Measurements from ENCODE around the gene ECSIT.
"Not testable (repeated sequence)": the region's sequence is repeated elsewhere in the genome, so short reads cannot be mapped to it uniquely, and the experiment has no call there.

Gene ECSIT, protein sequence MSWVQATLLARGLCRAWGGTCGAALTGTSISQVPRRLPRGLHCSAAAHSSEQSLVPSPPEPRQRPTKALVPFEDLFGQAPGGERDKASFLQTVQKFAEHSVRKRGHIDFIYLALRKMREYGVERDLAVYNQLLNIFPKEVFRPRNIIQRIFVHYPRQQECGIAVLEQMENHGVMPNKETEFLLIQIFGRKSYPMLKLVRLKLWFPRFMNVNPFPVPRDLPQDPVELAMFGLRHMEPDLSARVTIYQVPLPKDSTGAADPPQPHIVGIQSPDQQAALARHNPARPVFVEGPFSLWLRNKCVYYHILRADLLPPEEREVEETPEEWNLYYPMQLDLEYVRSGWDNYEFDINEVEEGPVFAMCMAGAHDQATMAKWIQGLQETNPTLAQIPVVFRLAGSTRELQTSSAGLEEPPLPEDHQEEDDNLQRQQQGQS

DNA sequence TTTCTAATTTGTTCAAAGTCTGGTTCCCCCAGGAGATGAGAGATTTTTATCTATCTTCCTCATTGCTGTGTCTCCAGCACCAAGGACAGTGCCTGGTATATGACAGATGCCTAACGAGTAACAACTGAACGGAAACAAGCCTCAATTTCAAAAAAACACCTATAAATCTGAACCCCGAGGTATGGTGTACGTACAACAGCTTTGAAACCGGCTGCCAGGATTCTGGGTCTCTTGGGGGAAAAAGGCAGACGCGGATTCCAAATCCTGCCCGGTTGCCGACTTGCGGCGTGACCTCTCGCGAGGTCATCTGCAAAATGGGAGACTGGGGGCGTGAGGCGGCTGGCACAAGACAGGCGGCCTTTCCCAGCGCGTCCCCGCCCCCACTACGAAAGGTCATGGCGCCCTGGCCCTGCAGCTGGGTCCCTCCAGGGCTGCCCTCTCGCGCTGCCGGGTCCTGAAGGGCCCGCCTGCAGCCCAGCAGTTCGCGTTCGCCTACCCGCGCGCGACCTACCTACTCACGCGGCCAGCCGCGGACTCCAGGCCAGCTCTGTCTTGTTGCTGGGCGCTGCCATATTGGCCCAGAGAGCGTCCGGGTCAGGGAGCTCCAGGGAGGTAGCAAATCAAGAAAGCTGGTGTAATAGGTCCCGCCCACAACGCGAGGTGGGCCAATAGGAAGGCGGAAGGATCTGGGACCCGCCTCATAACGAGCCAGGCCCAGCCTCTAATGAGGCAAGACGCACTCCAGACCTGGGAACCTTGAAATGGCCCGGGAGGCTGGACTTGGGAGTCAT is at the start of gene ECSIT:
ECSIT (minus strand) TSS at position 584 of the 791 bp plus-strand sequence. CDS start 9,964 bp downstream, outside the sequence.
- DNase-seq: peak; percentile 92

DNA sequence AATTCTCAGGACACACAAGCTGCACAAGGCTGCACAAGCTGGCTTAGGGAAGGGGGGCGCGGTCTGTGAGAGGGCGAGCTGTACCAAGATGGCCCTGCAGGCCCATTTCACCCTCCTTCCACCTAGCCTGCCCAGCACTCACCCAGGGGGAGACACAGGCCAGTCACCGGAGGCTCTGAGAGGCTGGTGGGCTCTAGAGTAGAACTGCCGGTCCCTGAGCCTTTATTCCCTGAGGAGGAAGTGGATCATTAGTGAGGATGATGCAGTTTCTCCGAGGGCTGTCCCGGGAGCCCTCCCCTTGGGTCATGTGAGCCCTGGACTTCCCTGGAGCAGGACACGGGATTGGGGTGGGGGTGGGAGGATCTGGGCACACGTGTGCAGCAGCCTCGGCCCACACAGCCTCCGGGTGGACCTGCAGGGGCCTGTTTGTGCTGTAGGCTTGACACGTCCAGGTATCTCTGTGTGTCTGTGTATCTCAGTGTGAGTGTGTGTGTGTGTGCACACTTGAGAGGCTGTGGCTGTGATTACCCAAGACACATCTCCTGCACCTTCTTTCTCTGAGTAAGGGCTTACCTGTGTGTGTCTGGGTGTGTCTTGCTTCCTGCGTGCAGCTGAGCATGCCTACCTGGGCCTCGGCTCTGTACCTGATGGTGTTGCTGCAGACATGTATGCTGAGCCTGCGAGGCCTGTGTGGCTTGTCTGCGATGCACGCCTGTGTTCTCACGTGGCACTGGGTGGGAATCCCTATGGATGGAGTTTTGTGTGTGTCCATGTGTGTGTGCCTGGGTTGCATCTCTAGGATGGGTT is 48.7 kb upstream of the ECSIT start, which contains the start of gene ACP5:
ACP5 (minus strand) TSS at position 195 of the 807 bp plus-strand sequence. CDS start 328 bp downstream, outside the sequence.
- DNase-seq: no peak

DNA sequence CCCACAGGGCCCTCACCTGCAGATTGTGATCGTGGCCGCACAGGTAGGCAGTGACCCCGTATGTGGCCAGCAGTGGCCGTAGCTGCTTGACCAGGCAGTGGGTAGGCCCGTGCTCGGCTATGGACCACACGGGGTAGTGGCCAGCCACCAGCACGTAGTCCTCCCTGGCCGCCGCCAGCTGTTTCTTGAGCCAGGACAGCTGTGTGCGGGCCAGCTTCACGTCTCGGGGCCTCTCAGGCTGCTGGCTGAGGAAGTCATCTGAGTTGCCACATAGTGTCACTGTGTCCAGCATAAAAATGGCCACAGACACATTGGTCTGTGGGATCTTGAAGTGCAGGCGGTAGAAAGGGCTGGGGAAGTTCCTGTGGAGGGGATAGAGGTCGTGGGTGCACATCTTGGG is 47.3 kb upstream of the ECSIT start:
- no peak for DNase-seq

DNA sequence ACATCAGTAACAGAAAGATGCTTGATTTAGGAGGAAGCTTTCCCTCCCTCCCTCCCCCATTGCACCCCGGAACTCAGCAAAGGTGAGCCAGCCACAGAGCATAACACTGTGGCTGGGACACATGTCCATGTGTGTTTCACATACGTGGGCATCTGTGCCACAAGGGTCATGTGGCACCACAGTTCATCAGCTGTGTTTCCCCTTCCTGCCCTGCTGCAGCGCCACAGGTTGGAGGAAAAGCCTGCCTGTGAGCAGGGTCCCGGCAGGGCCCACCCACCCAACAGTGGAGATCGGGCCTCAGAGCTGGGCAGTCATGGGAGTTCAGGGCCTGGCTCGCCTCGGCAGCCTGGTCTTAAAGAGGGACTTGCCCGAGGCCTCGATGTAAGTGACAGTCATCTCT is 45.8 kb upstream of the ECSIT start:
- DNase-seq: no peak

DNA sequence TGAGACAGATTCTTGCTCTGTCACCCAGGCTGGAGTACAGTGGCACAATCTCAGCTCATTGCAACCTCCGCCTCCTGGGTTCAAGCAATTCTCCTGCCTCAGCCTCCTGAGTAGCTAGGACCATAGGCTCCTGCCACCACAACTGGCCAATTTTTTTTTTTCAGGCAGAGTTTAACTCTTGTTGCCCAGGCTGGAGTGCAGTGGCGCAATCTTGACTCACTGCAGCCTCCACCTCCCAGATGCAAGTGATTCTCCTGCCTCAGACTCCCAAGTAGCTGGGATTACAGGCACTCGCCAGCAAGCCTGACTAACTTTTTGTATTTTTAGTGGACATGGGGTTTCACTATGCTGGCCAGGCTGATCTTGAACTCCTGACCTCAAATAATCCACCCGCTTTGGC is 44.8 kb upstream of the ECSIT start:
- DNase-seq: not testable (repeated sequence)

DNA sequence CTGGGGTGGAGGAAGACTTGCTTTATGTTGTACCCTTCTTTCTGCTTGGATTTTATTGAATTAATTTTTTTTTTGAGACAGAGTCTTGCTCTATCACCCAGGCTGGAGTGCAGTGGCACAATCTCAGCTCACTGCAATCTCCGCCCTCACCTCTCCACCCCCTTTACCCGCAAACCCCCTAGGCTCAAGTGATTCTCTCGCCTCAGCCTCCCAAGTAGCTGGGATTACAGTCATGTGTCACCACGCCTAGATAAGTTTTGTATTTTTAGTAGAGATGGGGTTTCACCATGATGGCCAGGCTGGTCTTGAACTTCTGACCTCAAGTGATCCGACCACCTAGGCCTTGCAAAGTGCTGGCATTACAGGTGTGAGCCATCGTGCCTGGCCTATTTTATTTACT is 44.4 kb upstream of the ECSIT start:
- DNase-seq: not testable (repeated sequence)

DNA sequence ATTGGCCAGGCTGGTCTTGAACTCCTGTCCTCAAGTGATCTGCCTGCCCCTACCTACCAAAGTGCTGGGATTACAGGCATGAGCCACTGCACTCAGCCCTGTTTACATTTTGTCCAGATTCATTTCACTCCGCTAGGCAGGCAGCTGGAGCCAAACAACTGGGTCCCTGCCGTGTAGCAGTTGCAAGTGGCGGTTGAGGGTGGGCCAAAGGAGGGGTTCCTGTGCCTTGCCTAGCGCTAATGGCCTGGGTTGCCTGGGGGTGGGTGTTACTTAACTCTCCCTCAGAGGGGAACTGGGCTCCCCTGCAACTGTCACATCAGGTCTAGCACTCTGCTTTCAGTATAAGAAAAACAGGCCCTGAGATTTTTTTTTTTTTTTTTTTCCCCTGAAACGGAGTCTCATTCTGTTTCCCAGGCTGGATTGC is 41.1 kb upstream of the ECSIT start:
- no peak for DNase-seq

DNA sequence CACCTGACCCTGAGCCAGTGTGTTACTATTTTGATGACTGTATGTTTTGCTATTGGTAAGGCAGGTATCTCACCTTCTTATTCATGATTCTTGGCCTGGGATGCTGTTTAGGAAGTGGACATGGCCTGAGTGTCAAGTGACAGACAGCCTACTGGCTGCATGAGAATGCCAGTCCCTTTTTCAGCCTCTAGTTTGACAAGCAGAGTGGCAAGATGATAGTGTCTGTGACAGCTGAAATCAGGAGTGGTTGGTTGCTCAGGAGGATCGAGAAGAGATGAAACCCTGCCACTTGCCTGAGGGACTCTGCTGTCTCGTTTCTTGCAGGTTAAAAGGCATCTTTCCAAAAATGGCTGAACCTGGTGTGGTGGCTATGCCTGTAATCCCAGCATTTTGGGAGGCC is 37.2 kb upstream of the ECSIT start:
- no peak for DNase-seq

DNA sequence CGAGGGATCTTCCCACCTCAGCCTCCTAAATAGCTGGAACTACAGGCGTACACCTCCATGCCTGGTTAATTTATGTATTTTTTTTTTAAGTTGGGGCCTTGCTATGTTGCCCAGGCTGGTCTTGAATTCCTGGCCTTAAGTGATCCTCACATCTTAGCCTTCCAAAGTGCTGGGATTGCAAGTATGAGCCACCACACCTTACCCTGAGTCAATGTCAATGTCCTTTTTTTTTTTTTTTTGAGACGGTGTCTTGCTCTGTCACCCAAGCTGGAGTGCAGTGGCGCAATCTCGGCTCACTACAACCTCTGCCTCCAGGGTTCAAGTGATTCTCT is 36.7 kb upstream of the ECSIT start:
- not testable (repeated sequence) for DNase-seq

DNA sequence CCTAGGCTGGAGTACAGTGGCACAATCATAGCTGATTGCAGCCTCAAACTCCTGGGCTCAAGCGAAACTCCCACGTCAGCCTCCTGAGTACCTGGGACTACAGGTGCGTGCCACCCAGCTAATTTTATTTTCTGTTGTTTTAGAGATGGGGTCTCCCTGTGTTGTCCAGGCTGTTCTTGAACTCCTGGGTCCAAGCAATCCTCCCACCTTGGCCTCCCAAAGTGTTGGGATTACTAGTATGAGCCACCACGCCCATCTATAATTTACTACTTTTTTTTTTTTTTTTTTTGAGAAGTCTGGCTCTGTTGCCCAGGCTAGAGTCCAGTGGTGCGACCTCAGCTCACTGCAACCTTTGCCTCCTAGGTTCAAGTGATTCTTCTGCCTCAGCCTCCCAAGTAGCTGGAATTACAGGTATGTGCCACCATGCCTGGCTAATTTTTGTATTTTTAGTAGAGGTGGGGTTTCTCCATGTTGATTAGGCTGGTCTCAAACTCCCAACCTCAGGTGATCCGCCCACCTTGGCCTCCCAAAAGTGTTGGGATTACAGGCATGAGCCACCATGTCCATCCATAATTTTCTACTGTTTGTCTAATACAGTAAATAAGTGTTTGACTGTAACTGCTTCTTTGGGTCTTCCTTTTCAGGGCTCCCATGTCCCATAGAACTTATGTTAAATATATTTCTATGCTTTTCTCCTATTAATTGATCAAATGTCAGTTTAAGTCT is 35.3 kb upstream of the ECSIT start:
- DNase-seq: not testable (repeated sequence)

DNA sequence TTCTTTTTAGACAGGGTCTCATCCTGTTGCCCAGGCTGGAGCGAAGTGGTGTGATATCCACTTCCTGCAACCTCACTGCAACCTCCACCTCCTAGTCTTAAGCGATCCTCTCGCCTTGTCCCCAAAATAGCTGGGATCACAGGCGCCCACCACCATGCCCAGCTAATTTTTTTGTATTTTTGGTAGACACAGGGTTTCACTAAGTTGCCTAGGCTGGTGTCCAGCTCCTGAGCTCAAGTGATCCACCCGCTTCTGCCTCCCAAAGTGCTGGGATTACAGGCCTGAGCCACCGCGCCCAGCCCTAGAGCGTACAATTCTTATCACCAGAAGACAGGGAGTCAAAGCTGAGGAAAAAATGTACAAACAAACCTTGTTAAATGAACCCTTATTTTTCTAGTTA is 34.6 kb upstream of the ECSIT start:
- DNase-seq: no peak

DNA sequence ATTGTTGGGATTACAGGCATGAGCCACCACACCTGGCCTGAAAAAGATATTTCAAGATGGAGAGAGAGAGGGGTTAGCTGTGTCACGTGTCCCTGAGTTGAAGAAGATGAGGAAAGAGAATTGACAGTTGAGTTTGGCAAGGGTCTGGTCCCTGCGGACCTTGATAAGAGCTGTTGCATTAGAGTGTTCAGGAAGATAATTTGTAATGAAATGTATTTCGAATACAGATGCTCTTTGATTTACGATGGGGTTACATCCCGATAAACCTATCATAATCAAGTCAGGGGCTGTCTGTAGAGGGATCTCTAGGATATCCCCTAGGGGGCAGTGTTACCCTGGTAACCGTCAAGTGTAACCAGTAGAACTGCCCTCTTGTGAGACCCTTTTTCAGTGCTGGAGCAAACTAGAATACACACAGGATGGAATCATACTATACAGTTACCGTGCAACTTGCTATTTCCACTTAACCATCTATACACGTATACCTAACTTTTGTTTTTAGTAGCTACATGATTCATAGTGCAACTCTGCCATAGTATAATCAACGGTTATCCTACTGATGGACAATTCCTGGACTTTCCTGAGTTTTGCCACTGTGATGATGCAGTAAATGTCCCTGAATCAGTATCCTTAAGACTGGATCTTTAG is 31.6 kb upstream of the ECSIT start:
- DNase-seq: no peak

DNA sequence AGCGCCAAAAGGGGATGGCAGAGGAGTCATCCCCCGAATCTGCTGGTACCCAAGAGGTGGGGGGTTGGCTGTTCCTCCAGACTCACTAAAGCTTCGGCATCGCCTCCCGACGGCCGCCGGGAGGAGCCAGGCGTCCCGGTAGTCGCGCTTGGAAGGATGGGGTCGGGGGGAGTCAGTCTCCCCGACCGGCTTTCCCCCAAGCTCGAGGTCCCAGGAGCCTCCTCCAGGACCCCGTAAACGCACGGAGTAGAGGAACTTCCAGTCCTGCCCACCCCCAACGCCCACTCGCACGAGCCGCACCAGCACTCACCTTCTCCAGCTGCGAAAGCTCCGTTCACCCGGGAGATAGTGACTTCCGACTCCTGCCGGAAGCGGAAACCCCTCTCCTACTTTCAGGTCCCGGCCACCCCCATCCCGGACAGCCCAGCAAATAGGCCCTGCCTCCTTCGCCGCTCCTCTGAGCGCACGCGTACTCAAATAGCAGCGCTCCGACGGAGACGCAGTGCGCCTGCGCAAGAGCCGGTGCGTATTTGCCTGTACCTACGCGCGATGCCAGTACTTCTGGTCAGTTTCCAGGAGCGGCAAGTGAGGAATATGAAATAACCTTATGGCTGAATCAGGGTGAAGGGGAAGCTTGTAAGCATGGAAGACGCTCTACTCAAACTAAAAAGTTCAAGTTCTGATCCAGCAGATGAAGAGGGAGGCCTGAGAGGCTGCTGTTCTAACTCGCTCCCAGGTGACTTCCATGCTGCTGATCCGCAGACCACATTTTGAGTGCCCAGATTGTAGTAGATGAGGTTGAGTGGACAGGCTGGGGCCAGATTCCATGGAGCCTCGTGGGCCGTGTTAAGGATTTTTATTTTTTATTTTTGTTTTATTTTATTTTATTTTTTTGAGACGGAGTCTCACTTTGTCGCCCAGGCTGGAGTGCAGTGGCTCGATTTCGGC is 30.2 kb upstream of the ECSIT start, which contains the start of gene ELOF1:
ELOF1 (minus strand) TSS at position 350 of the 948 bp plus-strand sequence. CDS start 4,883 bp downstream, outside the sequence.
- DNase-seq: peak; percentile 93

DNA sequence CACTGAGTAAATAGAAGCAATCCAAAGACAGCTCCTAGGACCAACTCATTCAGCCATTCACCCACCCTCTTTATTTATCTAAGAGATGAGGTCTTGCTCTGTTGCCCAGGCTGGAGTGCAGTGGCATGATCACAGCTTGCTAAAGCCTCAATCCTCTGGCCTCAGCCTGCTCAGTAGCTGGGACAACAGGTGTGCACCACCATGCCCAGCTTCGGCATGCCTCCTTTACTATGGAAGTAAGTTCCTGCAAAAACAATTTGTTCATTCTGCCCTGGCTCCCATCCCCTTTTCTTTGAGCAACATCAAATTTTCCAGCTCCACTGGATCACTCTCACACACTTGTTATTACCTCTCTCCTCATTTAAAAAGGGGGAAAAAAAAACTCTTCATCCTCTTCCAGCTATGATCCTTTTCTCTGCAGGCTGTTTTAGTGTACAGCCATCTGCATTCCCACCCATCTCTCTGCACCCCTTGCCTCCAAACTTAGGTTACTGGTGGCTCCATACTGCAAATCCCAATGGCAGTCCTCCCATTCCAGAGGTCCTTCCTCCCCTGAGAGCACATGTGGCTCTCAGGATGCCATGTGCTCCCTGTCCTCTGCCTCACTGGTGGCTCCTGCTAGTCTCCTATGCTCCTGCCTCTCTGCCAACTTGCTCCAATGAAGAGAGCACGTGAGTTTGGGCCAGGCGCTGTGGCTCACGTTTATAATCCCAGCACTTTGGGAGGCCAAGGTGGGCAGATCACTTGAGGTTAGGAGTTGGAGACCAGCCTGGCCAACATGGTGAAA is 27.9 kb upstream of the ECSIT start:
- DNase-seq: no peak

DNA sequence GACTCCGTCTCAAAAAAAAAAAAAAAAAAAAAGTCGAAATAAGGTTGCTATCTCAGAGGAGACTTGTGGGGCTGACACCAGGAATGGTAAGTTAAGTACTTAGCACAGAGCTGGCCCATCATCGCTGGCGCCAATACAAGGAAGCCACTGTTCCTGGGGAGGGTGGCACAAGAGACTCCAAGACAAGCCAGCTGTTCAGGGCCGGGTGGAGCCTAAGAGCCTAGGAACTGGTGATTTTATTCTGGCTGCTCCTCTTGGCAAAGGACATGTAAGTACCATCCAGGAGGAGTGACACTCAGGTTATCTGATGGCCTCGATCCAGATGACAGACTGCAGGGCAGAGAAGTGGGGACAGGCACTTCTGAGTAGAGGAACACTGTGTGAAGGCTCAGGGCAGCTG is 26.3 kb upstream of the ECSIT start:
- no peak for DNase-seq

DNA sequence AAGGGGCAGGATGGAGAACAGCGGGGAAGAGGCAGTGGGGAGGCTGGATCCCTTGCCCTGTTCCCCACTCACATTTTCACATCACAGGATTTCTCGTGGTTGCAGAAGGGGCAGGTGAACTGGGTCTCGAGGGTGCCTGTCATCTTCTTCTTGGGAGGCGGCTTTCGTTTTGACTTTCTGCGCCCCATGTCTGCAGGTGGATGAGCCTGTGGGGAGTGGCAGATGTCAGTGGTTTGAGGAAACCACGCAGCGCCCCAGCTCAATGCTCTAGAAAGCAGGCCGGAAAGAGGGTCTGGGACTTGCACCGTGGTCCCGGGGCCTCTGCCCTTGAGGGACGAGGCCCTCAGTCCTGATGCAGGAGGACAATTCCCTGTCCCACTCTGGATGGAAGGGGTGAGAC is 25.2 kb upstream of the ECSIT start:
- no peak for DNase-seq

DNA sequence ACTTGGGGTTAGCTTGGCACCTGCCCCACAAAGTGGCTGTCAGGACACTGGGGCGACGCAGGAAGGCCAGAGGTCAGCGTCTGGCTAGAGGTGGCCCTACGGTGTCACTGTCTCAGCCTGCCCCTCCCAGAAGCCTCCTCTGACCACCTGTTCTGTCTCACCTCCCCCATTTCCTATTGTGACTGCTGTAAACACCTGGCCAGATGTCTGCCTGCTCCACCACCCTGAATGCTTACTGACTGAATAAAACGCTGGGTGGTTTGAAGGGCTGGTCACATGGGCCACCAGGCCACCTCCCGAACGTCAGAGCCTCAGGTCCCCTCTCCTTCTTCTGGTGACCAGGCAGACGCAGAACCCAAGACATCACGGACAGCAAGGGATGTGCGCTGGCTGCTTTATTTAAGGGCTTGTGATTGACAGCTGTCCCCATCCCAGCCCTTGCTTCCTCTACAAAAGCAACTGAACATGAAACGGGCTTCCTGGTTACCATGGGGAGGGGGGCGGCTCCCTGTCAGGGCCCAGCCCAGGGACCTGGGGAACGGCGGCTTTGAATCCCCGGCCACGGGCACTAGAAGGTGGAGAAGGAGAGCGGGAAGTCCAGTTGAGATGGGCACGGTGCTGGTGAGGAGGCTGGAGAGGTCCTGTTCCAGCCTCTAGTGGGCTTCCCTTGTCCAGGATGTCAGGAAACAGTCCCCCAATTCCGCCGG is 23.9 kb upstream of the ECSIT start:
- no peak for DNase-seq

DNA sequence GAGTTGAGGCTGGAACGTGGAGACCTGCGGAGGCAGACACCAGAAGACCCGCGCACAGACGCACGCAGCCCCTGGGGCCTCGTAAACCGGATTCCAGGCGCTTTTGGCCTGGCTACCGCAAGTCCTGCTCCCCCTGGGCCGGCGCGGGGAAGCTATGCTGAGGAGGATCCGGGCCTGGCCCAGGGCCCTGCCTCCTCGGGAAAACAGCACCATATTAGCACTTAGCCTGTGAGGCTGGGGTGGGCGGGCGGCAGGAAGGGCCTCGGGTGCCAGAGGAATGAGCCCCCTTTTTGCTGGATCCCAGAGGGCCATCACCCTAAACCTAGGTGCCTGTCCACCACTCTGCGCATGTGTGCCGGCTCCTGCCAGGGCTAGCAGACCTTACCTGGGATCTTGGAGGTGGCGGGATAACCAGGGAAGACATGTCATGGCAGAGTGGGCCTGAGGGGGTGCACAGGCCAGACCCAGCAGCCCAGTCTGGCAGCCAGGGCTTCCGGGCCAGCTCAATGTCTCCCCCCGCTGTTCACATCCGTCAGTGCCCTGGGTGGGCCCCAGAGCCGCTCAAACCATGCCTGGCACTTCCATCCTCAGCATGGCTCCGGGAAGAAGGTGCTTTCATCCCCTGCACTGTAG is 22.8 kb upstream of the ECSIT start:
- no peak for DNase-seq

DNA sequence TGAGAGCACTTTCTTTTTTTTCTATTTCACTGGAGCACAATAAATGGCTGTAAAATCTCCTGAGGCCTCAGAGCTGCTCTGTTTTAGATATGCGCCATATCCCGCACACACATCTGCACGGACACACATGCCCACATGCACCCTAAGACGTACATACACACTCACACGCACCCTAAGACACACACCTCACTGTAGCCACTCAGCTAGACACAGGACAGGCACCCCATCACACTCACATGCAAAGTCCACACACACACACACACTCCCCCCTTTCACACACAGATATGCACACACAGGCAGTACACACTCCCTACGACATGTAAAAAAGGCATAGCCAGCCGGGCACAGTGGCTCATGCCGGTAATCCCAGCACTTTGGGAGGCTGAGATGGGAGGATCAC is 21.3 kb upstream of the ECSIT start:
- no peak for DNase-seq
